Dedifferentiated amniotic fluid mesenchymal stem cell (primary cell): ENCODE results near the gene AZIN2.
A peak's percentile ranks its signal among the peaks of the same experiment; 100 is the strongest.

Source experiments
- DNase-seq: peaks from one replicate; pipeline ENCODE4 v3.0.0-alpha.2; 2016; ENCODE audit errors: extremely low spot score

Gene AZIN2

DNA sequence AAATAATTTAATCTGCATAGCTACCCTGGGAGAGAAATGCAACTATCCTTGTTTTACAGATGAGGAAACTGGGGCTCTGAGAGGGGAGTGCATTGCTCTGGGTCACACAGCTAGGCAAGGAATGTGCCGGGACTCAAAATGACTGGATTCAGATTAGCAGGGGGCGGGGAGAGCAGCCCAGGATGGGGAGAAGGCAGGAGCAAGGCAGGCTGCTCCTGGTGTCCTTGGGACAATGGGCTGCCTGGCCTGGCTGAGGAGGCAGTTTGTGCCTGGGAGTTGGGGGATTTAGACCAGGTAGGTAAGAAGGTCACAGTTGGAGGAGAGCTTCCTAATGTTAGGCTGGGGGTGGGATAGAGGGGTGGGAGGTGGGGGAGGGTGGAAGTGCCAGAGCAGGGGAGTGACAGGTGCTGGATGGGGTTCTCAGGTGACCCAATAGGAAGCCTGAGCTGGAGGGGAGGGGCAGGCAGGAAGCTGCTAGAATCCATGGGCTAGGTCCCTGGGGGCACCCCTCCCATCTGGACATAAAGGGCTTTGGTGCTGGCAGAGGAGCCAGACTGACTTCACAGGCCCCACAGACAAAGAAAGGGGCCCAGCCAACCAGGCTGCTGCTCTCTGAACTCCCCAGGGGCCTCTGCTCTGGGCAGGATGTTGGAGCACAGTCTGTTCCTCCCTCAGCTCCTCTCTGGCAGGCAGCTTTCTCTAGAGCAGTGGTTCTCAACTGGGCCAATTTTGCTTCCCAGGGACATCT lies 71.9 kb downstream of the AZIN2 start:
- DNase-seq = peak; percentile 18

DNA sequence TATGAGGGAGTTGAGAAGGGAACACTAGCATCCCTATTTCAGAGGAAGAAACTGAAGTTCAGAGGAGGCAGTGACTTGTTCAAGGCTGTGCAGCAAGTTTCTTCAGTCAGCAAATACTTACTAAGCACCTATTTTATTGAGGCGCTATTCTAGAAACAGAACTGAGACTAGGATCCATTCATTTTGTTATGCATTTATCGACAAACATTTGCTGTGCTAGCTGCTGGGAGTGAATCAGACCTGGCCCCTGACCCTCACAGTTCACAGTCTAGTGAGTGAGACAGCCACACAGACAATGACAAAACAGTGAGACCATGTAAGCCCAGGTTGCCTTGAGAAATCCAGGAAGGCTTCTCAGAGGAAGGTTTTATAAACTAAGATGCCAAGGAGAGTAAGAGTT lies 72.7 kb downstream of the AZIN2 start:
- DNase-seq = no peak

DNA sequence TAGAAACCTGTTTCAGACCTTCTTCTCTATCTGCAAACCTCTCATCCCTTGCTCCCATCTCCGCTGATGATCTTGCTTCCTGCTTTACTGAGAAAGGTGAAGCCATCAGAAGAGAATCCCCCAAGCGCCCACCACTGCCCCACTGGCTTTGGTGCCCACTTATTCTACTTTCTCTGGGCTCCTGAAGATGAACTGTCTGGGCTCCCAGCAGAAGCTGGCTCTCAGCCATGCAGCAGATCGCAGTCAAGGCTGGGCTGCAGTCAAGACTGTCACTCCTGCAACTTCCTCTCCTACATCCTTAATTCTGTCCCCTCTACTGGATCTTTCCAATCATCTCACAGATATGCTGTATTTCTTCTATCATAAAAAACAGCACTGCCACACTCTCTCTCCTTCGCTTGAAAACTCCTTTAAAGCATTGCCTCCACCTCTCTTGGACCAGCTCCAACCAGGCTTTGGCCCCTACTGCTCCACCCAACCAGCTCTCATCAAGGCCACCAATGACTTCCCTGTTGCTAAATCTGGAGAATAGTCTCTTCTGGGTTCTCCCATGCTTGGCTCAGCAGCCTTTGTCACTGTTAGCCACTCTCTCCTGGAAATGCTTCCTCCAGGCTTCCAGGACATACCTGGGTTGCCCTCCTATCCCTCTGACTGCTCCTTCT lies 75.1 kb downstream of the AZIN2 start:
- DNase-seq = no peak

DNA sequence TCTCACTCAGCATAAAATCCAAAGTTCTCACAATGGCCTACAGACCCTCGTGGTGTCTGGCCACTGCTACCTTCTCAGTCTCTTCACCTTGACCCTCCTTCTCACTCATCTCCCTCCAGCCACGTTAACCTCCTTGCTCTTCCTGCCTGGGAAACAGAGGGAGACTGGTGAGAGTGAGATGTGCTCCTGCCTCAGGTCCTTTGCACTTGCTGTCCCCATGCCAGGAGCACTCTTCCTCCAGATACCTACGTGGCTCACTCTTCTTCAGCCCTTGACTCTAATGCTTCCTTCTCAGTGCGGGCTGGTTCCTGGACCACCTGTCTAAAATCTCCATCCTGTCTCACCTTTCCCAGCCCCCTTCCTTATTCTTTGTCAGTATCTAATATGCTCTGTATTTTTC lies 76.2 kb downstream of the AZIN2 start:
- DNase-seq = no peak

DNA sequence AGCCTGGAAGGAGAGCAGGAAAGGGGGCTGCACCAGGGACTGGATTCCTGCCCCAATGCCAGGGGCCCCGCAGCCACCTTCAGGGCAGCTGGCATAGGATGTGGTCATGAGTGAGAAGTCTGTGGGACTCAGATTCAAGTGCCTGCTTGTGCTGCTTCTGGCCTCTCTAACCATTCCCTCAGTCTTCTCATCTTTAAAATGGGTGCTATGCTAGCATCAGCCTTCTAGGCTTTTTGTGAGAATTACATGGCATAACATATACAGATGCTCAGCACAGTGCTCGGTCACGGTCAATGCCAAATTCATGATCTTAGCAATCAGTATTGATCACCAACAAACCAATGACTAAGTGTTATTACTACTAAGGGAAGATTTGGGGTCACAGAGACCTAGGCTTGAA lies 77.4 kb downstream of the AZIN2 start:
- no peak for DNase-seq

DNA sequence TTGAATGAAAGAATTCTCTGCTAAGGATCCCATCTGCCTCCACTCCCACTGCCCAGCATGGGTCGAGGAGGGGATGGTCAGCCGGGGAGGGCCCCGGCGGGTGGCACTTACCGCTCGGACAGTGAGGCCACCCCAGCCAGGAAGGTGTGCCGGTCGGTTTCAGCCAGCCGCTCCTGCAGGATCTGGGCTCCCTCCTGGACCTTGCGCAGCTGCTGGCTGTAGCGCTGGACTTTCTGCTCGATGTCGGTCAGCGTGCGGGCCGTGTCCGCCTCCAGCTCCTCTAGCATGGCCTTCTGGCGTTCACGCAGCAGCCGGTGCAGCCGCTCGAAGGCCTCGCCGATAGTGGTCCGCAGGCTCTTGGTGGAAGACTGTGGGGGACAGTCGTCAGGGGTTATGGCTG lies 78.6 kb downstream of the AZIN2 start:
- no peak for DNase-seq

- DNase-seq = no peak
These were observed 80.2 kb downstream of the AZIN2 start for GRCh38 chr1:33161061-33161681.

- no peak for DNase-seq
These were observed 81.2 kb downstream of the AZIN2 start for GRCh38 chr1:33162141-33162540.

- no peak for DNase-seq
These were observed 82.9 kb downstream of the AZIN2 start for GRCh38 chr1:33163621-33164519.

- DNase-seq = no peak
These were observed 84.3 kb downstream of the AZIN2 start for GRCh38 chr1:33165209-33165608.

DNA sequence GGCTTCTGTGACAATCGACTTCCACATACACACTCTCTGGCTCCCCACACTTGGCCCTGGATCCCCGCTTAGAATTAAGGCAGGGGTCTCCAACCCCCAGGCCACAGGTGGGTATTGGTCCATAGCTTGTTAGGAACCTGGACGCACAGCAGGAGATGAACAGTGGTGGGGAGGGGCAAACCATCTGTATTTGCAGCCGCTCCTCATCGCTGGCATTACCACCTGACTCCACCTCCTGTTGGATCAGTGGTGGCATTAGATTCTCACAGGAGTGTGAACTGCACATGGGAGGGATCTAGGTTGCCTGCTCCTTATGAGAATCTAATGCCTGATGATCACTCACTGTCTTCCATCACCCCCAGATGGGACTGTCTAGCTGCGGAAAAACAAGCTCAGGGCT lies 84.9 kb downstream of the AZIN2 start:
- no peak for DNase-seq

DNA sequence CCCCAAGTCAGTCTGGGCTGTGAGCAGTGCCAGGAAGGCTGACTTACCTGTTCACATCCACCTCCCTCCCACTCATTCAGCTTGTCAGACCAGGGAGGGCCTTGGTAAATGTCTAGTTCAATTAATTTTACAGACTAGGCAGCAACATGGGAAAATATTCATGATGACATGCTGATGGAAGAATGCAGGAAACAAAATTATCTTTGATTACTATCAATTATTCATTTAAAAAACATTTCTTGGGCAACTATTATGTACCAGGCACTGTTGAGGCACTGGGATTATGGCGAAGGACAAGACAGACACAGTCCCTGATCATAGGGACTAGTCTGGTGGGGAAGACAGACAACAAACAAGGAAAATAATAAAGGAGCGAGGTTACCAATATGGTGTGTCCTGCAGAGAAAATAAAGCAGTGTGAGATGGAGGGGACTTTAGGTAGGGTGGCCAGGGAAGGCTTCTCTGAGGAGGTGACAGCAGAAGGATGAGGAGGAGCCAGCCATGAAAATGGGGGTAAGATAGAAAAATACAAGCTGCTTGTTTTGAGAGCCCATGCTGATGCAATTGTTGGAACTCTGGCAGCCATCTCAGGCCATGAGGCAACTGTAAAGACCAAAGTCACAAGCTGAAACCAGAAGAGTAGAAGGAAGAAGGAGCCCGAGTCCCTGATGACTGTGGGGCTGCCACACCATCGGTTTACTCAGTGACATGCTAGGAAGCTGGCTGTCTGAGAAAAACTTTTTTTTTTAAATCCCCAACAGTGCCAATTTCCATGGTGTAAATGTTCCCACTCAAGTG lies 86.9 kb downstream of the AZIN2 start:
- DNase-seq = no peak

DNA sequence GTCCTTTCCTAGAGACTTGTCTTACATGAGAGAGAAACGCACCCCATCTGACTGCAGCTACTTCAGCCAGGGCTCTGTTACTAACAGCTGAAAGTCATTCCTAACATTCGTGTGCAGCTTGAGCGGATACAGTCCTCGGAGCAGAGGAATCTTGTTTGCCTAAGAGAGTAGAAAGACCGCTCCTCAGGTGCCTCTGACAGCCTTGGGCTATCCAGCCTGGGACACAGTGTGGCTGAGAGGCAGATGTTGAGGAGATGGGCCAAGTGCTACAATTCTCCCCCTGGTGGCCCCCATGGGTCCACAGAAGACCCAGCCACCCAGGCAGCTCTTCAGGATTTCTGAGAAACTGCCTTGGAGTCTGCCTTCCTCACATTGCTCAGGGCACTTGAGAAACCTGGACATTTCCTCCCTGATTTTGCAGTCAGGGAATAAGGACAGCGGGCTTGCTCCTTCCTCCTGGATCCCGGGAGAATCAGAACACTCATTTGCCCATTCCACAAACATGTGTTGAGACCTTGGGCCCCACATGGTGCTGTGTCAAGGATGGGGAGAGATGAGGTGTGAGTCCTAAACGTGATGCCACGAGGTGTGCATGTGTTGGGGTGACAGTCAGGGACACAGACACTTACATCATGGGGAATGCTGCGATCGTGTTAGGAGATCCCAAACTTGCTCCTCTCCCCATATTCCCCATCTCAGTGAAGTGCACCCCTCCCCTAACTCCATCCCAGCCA lies 87.8 kb downstream of the AZIN2 start:
- DNase-seq = no peak

GRCh38 chr1:33169290-33170055 lies 88.5 kb downstream of the AZIN2 start:
- DNase-seq = no peak
